ENCODE measurements around the gene CEP152.

Gene CEP152

DNA sequence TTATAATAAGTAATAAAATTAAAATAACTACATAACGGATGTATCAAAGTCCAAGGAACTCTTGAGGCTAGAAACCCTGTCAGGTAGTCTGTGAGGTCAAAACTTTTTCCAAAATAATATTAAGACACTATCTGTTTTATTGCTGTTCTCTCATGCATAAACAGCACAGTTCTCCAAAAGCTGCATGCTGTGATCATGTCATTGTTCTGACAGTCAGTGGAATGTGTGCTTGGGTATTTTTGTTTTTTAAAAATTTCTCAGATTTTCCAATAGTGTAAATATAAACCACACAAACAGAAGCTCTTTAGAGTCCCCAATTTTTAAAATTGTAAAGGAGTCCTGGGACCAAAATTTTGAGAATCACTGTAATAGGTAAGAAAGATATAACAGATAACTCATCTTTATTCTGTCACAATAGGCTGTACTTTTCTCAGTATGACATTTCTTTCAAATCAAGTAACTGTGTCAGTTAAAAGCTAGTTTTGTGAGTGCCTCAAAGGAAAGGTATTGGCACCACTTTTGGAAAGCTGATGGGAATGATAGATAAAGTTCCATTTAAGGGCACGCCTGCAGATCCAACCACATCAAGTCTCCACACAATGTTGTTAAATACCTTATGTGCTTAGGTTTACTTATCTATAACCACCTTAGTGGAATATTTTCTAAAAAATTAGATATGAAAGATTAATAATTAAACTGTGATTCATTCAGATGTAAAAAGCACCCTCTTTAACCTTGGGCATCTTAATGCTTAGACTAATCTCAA lies 49.3 kb downstream of the CEP152 start:
- no peak for DNase-seq

- DNase-seq = no peak
Observed at GRCh38 chr15:48759921-48760320, 50.9 kb downstream of the CEP152 start.

DNA sequence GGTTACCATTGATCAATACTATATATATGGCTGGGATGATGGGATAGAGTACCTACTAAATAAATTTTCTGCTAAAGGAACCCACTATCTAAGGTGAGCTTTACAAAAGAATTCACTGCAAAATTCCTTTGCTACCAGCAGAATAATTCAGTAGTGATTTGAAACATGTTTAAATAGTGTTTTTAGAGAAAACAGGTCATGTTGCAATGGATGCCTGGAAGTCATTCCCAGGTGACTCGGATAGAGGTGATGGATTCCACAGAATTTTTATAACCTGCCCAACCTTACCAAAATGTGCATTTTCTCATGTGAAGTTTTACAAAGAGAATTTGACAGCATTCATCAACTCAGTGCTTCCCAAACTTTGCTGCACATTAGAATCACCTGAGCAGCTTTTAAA lies 53.2 kb downstream of the CEP152 start:
- no peak for DNase-seq

DNA sequence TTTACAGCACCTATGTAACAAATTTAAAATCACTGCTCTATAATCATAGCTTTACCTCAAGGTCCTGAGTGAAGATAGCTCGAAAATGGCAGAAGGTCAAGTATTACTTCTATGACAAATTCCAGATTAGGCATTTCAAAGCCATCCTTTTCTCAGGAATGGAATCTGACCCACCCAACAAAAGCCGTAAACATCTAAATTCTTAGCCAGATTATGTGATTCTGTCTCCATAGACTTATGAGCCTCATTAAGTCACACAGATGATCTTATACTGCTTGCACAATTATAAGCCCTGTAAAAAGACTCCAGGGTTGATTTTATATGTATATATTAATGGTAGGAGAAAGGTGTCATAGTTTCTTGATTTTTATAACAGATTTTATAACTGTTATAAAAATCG lies 56.9 kb downstream of the CEP152 start:
- DNase-seq = no peak

DNA sequence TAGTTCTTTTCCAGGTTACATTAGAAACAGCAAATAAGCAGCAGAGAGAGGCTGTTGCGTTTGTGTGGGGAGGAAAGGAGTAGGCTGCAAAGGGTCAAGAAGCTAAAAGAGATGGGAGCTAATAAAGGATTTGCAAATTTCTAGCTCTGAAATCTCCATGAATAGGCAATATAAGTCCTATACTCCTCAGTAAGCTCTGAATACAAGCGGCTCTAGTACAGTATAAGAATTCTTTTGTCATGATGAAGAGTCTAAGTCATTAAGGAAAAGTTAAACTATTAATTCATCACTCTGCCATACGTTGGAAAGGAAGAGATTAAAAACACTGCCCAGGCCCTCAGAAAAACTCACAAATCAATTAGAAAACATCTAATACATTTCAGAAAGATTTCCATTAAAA lies 59.3 kb downstream of the CEP152 start:
- DNase-seq = no peak

GRCh38 chr15:48748535-48748934 lies 62.3 kb downstream of the CEP152 start:
- DNase-seq = no peak

- DNase-seq = no peak
Observed at GRCh38 chr15:48733615-48734014, 77.3 kb downstream of the CEP152 start.

DNA sequence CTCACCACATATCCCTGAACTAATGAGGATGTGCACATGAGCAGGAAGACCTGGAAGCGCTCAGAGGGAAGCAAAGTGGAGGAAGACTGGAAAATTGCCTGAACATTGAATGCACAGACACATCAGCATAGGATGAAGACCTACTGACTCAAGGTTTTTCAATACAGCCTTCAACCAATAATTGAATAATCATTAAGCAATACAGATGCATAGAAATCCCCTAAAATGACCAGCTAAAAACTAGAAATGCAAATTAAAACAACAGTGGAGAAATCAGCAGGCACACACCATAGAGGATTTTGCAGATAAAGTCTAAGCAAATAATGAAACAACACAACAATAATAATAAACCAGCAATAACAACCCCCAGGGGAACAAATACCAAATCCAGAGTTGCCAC lies 80.4 kb downstream of the CEP152 start:
- DNase-seq = no peak

GRCh38 chr15:48723969-48724368 lies 86.9 kb downstream of the CEP152 start:
- no peak for DNase-seq

DNA sequence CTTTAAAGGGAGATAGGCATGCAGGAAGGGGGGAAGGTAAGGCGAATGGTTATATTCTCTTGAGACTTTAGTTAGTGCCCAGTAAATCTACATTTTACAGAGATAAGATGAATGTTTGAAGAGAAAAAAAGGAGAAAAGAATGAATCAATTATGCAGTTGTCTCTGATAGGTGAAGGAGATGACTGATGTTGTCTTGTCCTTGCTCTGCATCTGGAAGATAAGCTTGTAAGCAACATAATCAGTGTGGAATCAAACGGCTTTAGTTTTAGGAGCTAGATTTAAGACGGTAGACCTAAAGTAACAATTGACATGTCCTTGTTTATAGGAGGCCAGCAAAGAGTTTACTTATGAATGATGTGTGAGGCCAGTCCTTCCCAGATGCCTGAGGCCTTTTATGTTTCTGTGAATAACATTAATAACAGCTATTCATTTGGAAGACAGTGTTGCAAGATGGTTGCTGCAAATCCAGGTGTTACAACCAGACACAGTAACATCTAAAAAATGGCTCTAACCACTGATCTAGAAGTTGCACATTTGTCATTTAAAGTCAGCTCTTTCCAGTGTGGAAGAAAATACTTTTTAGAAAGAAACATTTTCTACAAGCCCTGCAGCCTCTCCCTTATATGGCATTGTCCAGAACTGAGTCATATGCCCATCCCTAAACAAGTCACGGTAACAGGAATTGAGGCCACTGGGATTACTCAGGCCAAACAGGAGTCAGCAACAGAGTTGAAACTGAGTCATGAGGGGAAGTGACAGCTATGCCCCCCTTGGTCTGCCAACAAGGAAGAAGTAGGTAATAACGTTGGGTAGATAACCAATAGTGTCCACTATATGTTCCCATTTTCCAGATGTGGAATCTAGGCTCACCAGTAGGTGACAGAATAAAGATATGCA lies 87.9 kb downstream of the CEP152 start:
- no peak for DNase-seq

GRCh38 chr15:48721061-48721810 lies 89.6 kb downstream of the CEP152 start:
- DNase-seq = no peak

DNA sequence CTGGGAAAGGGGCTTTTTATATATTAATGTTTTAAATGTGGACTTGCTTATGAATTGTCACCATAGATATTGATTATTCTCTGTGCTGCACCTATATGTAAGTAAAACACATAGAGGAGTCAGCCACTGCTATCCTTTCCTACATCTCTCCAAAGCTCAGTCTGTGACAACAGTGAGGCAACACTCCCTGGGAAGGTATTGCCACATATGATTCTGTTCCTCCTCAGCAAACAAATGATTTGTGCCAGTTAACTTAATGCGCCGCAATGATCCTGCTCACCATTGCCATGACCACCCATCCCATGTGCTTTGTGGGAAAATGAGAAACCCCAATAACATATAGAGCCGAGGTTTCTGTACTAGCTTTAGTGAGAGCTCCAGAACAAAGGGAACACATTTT lies 90.2 kb downstream of the CEP152 start:
- no peak for DNase-seq

GRCh38 chr15:48719668-48720067 lies 91.2 kb downstream of the CEP152 start:
- DNase-seq = no peak

- no peak for DNase-seq
Observed at GRCh38 chr15:48718646-48719045, 92.2 kb downstream of the CEP152 start.

DNA sequence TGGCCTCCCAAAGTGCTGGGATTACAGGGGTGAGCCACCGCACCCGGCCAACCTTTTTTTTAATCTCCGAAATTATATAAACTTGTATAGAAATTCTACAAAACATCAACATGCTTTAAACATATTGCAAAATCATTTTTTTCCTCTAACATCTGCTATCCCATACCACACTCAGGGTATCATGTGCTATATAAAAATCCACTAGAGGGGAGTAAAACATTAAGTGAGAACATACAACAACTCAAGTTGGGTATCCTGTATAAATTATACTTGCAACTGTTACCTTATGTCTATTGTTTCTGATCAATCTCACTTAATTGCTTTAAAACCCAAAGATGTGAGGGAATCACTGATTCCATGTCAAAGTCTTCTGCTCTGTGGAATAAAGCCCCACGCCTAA lies 93.4 kb downstream of the CEP152 start:
- no peak for DNase-seq

GRCh38 chr15:48712546-48712945 lies 98.3 kb downstream of the CEP152 start:
- no peak for DNase-seq

GRCh38 chr15:48710952-48711495 lies 99.8 kb downstream of the CEP152 start:
- DNase-seq = no peak

- no peak for DNase-seq
Observed at GRCh38 chr15:48708641-48709040, 102.2 kb downstream of the CEP152 start.

DNA sequence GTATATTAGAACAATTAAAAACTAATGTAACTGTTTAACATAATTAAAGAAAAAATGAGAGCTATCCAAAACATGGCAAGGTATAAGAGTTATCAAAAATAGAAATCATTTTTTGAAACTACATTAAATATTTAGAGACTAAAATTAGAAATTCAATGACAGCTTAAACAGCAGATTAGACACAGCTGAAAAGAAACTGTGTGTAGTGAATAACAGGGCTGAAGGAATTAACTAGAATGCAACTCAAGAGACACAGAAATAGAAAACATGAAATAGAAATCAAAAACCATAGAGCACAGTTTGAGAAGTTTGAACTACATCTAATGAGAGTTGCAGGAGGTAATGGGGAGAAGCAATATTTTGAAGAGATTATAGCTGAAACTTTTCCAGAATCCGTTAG lies 105.5 kb downstream of the CEP152 start:
- DNase-seq = no peak

DNA sequence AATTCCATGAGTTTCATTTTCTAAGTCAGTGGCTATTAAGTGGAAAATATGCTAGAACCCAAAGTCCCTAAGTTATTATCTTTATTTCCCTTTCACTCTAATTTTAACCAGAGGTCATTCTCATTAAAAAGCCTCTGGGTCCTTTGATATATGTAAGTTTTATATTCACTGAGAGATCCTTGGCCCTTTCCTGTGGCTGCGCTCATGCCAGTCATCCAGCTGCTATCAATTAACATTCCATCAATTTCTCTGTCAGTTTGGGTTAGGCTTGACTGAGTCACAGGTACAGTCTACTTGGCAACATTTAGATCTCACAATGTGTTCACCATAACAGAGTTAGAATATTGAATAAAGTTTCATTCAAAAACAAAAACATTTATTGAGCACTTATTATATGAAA lies 107.3 kb downstream of the CEP152 start:
- no peak for DNase-seq

DNA sequence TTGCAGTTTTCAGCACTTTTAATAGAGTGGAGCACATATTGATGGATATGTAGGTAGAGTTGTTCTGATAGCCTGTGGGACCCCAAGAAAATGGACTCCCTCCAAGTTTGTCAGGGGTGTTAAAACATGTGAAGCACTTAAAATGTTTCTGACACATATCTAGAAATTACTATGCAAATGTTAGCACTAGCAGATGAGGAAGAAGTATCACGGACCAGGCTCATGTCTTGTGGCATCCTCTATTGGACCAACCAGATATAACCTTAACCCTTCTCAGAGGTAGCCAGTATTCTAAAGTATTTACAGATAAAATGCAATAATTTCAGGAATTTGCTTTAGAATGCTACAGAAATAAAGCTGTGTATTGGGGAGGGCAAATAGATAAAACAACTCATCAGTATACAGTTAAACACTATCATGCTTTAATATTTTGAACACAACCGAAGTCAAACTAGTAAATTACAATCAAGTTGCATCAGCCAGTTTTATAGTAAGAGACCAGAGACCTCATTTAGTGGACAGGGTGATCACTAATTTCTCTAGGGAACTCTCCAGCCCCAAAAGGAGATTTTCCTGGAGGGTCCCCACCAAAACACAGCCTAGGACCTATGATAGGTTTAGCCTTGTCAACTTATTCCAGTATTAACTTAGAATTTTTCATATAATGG lies 108.2 kb downstream of the CEP152 start:
- DNase-seq = no peak

DNA sequence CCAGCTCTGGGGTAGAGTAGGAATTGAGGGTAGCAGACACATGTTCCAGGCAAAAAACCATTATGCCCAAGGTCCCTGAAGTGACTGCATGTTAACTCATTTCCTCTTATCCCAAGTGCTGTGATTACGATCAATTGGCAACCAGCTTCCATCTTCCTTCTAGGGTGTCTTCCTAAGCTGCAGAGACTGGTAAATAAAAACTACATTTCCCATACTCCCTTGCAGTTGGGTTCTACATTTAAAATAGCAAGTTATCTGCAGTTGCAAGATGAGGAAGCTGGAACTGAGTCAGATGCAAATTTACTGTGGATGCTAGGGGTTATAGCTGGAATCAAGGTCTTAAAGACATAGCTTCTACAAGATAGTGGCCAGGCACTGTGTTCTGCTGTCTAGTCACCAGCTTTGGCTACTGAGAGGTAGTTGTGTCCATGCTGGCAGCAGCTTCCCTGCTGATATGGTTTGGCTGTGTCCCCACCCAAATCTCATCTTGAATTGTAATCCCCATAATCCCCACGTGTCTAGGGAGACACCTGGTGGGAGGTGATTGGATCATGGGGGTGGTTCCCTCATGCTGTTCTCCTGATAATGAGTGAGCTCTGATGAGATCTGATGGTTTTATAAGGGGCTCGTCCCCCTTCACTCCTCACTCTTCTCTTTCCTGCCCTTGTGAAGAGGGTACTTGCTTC lies 114.1 kb downstream of the CEP152 start:
- no peak for DNase-seq
